GM13977 (cell line): ENCODE measurements around the gene HOXD9.

Experiments used
- DNase-seq: peaks from one replicate; pipeline ENCODE4 v3.0.0; 2012; ENCODE audit warnings: low spot score
- CTCF ChIP-seq: IDR thresholded peaks from 2 replicates; pipeline ENCODE4 v1.5.1; 2012; ENCODE audit warnings: mild to moderate bottlenecking, control low read depth; ENCODE audit not compliant: insufficient read depth; ENCODE audit errors: extremely low read depth, missing control alignments
- in situ Hi-C: fragments of 300-500 bp; cut with MboI; formaldehyde crosslinking; loops from one replicate; pipeline ENCODE4 v1.12.0; 2022; ENCODE audit warnings: low sequenced_read_pairs, low pct_unique_long_range_greater_than_20kb, mixed read lengths, inconsistent platforms; ENCODE audit not compliant: unreplicated experiment

HOXD9 gene

GRCh38 chr2:176158855-176159662 is 36.5 kb downstream of the HOXD9 start:
- DNase-seq: no peak
- TF ChIP-seq CTCF: no peak
- in situ Hi-C loops: no loop called here

- DNase-seq: no peak
- TF ChIP-seq CTCF: no peak
- in situ Hi-C loops: no loop called here
These were observed 37.2 kb downstream of the HOXD9 start for GRCh38 chr2:176159663-176160250.

GRCh38 chr2:176160251-176160985 is 37.9 kb downstream of the HOXD9 start:
- TF ChIP-seq CTCF: no peak
- DNase-seq: no peak
- in situ Hi-C loops: no loop called here

GRCh38 chr2:176160986-176161824 is 38.7 kb downstream of the HOXD9 start:
- in situ Hi-C loops: no loop called here
- DNase-seq: no peak
- no peak for TF ChIP-seq CTCF

GRCh38 chr2:176161825-176162626 is 39.5 kb downstream of the HOXD9 start:
- TF ChIP-seq CTCF: no peak
- in situ Hi-C loops: no loop called here
- DNase-seq: no peak
